Lower leg skin (tissue), 3 donors: ENCODE results near the gene ANGPTL2.

ENCODE experiments used
- CTCF ChIP-seq, 3 donors: fragments of 450-650 bp; IDR thresholded peaks; one replicate each; pipeline ENCODE4 v1.5.1; 2016; ENCODE audit warnings: antibody characterized with exemption in 3 of 3, mild to moderate bottlenecking in 3 of 3, moderate library complexity in 2 of 3
- POLR2A ChIP-seq, 2 donors: fragments of 450-650 bp; IDR thresholded peaks; one replicate each; pipeline ENCODE4 v1.6.1; 2016 to 2017; ENCODE audit warnings: antibody characterized with exemption in 2 of 2, mild to moderate bottlenecking in 1 of 2, moderate library complexity in 1 of 2

- TF ChIP-seq CTCF (IDR thresholded peaks at IDR 0.05): no peak
- TF ChIP-seq POLR2A (IDR thresholded peaks at IDR 0.05): no peak
Observed at GRCh38 chr9:127162864-127163365, 40.5 kb upstream of the ANGPTL2 start.
